ENCODE measurements around the gene RAB27A.
"Not testable (repeated sequence)": the region's sequence is repeated elsewhere in the genome, so short reads cannot be mapped to it uniquely, and the experiment has no call there.

The RAB27A gene

DNA sequence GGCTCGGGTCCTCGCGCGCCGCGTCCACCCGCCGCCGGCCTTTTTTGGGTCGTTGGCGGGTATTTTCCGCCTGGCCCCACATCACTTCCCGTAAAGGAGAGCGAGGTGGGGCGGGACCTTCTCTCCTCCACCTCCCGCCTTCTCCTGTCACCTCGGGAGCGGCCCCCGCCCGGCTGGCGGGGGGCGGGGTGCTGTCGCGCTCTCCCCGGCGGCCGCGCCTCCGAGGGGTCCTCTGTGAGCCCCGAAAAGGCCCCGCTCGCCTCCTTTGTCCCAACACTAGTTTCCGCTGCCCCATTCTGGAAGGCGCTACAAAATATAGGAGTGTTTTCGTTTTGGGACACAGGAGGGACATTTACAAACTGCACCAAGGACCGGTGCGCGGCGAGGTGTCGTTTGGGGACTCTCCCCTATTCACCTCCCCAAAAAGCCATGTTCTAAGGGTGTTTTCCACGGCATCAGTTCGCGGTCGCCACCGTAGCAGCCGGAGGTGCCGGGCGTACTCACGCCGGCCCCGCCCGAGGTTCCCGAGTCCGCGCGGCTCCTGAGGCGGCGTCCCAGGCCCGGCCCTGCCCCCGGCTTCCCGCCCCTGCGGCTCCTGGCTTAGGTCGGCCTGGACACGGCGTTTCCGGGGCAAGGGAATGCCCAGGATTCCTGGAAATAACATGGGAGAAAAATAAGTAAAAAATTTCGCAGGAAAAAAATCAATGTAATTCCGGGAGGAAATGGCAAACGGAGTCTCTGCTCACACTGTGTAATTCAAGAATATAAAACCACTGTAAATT lies at the start of gene RAB27A:
Gene RAB27A (minus strand): TSS at position 68 of the 782 bp plus-strand sequence. CDS start 54,879 bp downstream, outside the sequence.
- DNase-seq = peak; percentile 45

DNA sequence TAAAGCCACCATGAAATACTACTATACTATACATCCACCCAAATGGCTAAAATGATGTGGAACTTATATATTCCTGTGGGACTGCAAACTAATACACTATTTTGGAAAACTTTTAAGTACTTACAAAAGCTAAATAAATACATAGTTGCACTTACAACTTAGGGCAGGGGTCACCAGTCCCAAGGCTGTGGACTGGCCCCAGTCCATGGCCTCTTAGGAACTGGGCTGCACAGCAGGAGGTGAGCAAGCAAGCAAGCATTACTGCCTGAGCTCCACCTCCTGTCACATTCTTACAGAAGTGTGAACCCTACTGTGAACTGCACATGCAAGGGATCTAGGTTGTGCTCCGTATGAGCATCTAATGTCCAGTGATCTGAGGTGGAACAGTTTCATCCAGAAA lies 47.5 kb upstream of the RAB27A start:
- no peak for DNase-seq

DNA sequence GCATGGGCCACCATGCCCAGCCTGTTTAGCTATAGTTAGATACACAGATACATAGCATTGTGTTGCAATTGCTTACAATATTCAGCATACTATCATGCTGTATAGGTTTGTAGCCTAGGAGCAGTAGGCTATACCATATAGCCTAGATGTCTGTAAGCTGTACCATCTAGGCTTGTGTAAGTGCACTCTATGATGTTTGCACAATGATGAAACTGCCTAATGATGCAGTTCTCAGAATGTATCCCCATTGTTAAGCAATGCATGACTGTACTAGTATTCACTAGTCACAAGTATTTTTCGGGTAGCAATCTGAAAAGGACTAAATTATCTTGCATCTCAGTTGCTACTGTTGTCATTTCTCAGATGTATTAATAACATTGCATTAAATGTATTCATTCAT lies 45.4 kb upstream of the RAB27A start:
- DNase-seq = peak; percentile 79

DNA sequence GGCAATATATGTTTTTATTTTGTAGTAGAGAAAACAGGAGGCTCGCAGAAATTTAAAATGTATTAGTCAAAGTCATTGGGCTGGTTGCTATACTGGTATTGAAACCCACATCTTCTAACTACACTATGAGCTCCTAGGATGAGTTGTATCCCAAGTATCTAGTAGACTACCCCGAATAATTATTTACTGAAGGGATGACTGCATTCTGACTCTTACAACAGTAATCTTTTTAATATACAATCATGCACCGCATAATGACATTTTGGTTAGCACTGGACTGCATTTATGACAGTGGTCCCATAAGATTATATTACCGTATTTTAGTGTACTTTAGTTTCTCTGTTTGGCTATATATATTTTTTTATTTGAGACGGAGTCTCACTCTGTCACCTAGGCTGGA lies 44.8 kb upstream of the RAB27A start:
- no peak for DNase-seq

DNA sequence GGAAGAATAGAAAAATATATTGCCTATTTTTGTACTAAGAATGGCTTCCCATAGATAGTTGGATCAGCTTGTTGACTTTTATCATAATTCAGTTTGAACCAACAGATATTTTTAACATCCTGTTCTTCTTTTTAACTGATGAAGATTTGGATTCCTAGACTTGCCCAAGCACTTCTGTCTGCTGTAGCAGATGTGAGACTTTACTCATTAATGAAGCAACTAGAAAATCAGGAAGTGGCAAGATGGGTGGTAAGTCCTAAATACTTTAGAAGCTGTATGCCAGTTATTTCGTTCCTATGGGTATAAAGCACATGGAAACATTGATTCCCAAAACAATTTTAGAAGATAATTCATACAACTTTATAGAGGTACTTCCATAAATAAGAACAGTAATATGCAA lies 37.8 kb upstream of the RAB27A start:
- peak; percentile 95 for DNase-seq

DNA sequence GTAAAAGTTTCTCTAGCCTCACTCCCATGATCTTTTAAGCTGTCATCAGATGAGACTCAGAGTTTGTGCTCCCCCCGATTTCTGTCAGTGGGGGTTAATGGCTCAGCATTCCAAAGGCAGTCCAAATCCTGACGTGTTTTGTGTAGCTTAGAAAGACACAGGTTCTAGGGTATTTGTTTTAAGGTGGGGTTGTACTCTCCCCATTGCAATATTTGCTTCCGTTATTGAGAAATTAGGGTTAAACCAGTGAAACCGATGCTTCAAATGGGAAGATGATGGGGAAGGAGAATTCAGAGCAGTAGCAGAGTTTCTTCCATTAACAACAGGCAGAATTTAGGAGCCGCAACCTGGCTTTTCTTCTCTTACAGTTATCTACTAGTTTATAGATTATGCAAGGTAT lies 32.9 kb upstream of the RAB27A start:
- DNase-seq = peak; percentile 73

DNA sequence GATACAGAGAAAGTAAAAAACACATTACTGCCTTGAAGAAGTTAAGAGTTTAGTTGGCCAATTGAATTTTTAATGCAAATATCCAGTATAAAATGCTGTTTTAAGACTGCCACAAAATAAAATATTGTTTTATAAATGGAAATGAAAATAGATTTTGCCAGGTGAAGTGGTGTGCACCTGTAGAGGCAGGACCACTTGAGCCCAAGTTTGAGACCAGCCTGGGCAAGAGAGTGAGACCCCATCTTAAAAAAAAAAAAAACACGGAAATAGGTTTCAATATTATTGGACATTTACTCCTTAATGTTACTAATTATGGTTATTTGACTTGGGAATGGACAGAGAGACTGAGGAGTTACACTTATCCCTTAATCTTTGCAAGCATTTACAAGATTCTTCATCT lies 31.4 kb upstream of the RAB27A start:
- no peak for DNase-seq

DNA sequence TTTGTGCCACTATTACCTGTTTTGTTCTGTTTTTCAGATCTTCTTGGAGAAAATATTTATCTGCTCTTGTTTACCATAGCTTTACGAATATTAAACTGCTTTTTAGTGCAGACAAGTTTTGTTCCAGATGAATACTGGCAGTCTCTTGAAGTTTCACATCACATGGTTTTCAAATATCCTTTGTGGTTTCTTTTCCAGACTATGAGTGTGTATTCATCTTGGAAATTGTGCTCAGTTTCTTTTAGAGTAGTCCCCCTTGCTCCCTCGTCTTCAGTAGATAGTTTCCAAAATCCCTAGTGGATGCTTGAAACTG lies 30.6 kb upstream of the RAB27A start:
- DNase-seq = no peak

DNA sequence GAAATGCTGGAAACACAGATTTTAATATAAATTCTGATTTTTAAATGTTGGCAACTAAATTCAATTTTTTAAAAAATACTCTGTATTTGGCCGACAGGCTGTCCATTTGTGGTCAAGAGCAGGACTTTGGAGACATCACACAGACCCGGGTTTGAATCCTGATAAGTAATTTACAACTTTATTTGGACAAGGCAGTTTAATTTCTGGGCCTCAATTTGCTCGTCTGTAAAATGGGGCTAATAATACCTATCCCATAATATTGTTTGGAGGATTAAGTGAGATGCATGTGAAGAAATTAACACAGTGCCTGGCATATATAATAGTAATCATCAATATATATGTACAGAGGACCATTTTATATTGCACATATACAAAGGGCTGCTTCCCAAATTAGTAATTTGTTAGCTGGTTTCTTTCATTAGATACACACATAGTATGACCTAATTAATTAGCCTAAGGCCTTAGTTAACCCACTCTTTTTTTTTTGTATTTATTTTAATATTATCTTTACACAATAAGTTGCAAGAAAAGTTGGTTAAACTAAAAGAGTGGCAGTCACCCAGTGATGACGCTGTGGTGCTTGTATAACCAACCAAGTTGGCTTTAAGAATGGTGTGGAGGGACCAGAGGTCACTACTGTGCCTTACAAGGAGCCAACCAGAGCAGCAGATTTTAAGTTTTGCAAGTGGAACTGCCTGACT lies 30.1 kb upstream of the RAB27A start:
- DNase-seq = peak; percentile 67

DNA sequence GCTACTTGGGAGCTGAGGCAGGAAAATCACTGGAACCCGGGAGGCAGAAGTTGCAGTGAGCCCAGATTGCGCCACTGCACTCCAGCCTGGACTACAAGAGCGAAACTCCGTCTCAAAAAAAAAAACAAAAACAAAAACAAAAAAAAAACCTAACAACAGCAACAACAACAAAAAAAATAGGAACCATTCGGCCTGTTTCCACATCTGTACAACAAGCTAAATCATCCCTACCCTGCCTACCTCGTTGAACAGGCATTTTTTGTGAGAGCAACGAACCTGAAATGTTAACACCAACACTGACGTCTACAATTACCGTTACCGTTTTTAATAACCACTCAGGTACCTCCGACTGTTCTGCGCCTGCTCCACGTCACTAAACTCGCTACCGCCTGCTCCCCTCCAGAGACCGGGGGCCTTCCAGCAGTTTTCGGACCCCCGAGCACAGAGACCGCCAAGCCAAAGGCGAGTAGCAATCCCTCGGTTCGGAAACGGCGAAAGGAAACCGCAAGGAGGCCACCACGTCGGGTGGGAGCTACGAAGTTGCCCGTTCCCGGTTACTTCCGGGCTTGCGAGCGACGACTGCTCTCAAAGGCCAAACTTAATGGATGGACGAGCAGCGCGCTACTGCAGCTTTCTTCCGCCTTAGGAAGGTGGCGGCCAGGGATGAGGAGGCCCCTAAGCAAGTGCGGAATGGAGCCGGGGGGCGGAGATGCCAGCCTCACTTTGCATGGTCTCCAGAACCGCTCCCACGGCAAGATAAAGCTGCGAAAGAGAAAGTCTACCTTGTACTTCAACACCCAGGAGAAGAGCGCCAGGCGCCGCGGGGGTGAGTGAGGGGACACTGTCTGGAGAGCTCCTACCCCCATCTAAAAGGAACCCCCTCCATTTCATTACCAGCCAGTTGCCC lies 29.2 kb upstream of the RAB27A start, which contains the start of the genes PIGB and PIGBOS1:
Gene PIGB (plus strand): TSS at position 635 of the 907 bp plus-strand sequence. CDS start 29 bp downstream, at position 664.
Gene PIGBOS1 (minus strand): TSS at position 536 of the 907 bp plus-strand sequence. CDS start 1,331 bp downstream, outside the sequence.
- DNase-seq = peak; percentile 91

DNA sequence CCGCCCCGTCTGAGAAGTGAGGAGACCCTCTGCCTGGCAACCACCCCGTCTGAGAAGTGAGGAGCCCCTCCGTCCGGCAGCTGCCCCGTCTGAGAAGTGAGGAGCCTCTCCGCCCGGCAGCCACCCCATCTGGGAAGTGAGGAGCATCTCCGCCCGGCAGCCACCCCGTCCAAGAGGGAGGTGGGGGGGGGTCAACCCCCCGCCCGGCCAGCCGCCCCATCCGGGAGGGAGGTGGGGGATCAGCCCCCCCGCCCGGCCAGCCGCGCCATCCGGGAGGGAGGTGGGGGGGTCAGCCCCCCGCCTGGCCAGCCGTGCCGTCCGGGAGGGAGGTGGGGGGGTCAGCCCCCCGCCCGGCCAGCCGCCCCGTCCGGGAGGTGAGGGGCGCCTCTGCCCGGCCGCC lies 13.2 kb upstream of the RAB27A start:
- not testable (repeated sequence) for DNase-seq

DNA sequence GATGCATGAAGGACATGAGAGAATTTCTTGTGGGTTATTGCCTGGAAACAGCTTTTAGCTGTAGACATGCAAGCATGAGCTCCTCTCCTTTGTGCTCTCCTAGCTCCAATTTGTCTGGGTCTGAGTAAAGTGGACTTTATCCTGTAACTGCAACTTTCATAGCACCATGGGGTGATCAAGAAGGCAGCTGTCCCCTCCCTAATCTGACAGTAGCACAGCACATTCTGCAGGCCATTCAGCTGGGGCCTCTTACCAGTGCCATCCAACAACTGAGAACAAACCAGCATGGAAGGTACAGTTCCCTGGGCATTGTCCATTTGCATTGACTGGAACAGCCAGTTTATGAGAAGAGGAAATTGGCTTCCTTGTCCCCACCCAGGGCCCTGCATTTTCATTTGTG lies 7.7 kb upstream of the RAB27A start:
- no peak for DNase-seq

DNA sequence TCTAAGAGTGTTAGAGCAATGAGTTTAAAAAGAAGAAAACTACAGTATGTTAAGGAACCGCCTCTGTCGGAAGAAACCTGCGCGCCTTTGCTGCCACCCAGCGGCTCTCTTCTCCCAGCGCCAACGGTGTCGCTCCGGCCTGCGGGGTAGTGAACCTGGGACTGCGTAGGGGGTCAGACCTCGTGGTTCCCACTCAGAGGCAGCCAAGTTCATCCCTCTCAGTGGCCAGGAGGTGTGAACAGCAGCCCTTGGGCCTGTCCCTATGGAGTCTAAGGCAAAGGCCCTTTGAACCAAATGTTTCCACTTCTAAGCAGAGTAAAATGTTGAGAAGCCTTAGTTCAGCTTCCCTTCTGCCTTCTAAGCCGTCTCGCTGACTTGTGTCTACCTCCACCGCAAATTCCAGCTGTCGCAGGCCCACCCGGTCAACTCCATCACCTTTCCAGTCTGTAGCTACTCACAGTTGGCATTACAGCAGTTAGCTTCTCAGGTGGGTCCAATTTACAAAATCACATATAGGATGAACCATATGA lies 980 bp upstream of the RAB27A start:
- DNase-seq = peak; percentile 82

DNA sequence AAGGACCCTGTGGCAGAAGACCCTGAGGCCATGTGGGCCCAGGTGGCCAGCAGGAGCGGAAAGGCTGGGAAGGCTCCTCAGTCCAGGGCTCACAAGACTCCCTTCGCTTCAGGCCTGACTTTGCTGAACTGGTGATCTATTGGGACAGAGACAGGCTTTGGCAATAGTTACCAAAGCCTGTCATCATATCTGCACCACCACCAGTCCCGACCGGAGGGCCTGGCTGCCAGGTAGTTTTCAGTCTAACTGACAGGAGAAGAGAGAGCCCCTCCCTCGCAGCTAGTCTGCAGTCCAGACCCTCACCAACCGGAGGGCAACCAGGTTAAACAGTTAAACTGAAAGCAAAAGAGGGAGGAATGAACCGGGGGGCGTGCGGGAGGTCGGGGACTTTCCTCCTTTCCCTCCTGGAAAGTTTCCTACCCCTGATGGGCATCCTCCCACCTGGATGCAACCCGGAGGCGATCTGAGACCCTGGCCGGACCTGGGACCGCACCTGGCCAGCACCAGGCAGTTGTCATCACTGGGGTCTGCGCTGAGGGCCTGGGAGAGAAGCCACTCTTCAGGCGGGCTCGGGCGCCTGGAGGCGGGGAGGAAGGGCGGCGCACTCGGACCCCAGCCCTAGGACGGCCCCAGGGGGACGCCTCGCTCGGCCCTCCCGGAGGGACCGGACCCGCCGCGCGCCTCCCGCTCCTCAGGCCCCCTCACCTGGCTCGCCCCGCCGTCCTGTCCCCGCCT lies 435 bp downstream of the RAB27A start:
- DNase-seq = peak; percentile 53

DNA sequence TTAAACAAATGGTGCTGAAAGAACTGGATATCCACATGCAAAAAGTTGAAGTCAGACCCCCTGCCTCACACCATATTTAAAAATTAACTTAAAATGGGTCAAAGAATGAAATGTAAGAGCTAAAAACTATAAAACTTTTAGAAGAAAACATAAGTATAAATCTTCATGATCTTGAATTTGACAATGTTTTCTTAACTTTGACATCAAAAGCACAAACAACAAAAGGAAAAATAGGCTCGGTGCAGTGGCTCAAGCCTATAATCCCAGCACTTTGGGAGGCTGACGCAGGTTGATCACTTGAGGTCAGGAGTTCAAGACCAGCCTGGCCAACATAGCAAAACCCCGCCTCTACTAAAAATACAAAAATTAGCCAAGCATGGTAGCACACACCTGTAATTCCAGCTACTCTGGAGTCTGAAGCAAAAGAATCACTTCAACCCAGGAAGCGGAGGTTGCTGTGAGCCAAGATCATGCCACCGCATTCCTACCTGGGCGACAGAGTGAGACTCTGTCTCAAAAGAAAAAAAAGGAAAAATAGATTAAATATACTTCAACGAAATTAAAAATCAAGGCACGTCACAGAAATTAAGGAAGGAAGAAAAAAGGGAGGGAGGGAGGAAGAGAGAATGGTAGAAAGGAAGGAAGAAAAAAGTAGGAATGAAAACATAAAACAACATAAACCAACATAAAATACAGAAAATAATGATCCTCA lies 1.5 kb downstream of the RAB27A start:
- DNase-seq = no peak

DNA sequence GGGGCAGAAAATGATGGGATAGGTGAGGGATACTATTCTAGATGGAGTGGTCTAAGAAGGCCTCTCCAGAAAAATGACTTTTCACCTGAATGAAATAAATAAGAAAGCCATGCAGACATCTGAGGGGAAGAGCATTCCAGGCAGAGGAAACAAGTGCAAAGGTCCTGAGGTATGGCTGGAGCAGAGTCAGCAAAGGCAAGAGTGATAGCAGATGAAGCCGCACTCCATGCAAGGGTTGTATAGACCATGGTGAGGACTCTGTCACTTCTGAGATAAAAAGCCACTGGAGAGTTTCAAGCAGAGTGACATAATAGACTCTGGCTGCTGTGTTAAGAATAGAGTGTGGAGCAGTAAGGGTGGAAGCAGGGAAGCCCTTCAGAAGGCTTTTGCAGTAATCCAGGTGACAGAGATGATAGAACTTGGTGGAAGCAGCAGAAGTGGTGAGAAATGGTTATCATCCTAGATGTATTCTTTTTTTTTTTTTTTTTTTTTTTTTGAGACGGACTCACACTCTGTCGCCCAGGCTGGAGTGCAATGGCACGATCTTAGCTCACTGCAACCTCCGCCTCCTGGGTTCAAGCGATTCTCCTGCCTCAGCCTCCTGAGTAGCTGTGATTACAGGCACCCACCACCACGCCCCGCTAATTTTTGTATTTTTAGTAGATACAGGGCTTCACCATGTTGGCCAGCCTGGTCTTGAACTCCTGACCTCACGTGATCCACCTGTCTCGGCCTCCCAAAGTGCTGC lies 3.0 kb downstream of the RAB27A start:
- not testable (repeated sequence) for DNase-seq

DNA sequence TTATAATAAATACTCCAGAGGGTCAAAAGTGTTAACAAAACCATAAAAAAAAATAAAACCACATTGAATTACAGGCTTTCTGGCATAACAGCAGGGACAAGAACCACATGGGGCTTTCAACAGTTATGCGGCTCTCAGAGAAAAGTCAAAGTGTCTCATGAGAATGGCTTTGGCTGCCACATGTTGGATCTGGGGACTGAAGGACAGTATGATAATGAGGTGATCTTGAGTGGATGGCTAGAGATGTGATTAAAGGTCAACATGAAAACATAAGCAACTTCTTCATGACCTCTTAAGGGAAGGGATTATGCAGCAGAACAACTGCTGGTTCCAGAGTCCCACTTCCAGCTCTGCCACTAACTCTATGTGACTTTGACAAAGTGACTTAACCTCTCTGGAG lies 5.2 kb downstream of the RAB27A start:
- DNase-seq = no peak

DNA sequence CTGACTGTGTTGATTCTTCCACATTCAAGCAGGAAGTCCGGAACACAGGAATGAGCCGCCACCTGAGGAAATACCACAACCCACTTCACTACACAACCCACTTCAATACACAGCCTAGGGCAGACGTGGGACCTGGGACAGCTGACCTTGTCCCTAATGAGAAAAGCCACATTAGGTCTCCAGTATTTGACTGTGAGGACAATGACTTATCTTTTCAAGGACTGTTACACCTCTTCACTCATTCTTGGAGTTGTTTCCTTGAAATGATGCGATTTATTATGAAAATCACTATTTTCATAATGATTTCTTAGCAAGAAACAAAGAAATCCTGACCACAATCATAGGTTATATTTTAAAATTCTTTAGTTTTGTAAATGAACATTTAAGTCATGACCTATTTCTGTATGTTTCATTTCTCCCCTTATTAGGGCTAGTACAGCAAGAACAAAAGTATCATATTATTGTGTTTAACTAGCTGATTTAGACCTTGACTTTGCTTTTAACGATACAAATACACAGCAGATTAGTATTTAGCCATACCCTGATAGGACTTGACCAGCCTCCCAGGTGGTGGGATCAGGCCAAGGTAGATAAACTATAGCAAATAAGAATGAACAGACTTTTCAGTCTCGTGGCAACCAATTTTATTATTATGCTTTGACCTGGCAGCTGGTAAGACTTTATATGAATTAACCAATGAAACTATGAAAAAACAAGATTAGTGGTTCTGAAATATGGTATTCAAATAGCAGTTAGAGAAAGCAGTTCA lies 6.0 kb downstream of the RAB27A start:
- no peak for DNase-seq

DNA sequence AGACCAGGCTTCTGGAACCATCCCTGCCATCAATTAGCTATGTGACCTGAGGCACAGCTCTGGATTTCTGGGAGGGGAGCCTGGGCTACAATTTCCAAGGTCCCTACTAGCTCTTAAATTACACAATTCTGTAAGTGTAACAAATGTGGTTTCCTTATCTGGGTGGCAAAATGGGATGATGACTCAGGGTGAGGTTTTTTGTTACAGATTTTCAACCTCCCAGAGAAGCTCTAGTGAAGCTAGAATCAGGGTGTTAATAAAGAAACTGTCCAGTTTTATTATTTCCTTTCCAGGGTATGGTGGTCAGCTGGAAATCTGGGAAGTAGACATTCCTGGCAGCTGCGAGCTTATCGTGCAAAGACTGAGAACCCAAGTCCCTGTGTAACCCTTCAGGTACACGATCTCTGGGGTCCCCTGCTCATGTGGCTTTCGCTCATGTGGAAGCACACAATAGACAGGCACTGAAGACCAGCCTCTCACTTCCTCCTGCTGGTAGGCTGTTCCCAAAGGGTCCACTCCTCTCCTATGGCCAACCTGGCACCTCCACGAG lies 7.3 kb downstream of the RAB27A start:
- peak; percentile 89 for DNase-seq

All from MV-4-11 (cell line).